MM.1S (cell line): ENCODE measurements around the gene TXNDC11.
A peak's percentile ranks its signal among the peaks of the same experiment; 100 is the strongest.

Source experiments
- DNase-seq: peaks from one replicate; pipeline ENCODE4 v3.0.0-alpha.2; 2015
- H2AFZ ChIP-seq: fragments of 300-600 bp; sonication (generic); 2 replicates; pipeline ENCODE4 v1.6.0; 2016; ENCODE audit warnings: antibody characterized with exemption, low read length
- H3F3A ChIP-seq: fragments of 300-600 bp; sonication (generic); 2 replicates; pipeline ENCODE4 v1.6.1; 2016; ENCODE audit warnings: mild to moderate bottlenecking, antibody characterized with exemption, low read length, moderate library complexity, mixed read lengths; ENCODE audit not compliant: insufficient read depth
- H3K27ac ChIP-seq: fragments of 300-600 bp; sonication (generic); 2 replicates; pipeline ENCODE4 v1.5.1; 2016; ENCODE audit warnings: mild to moderate bottlenecking, low read length
- H3K27me3 ChIP-seq: fragments of 300-600 bp; sonication (generic); replicated peaks from 2 replicates; pipeline ENCODE4 v1.6.0; 2016; ENCODE audit warnings: low read length; ENCODE audit not compliant: insufficient read depth
- H3K36me3 ChIP-seq: fragments of 300-600 bp; sonication (generic); replicated peaks from 2 replicates; pipeline ENCODE4 v1.6.1; 2016; ENCODE audit warnings: mild to moderate bottlenecking, low read length, mixed read lengths; ENCODE audit not compliant: insufficient read depth
- H3K4me1 ChIP-seq: fragments of 300-600 bp; sonication (generic); 2 replicates; pipeline ENCODE4 v1.6.1; 2016; ENCODE audit warnings: low read length, mixed read lengths
- H3K4me2 ChIP-seq: fragments of 300-600 bp; sonication (generic); 2 replicates; pipeline ENCODE4 v1.6.0; 2016; ENCODE audit warnings: low read depth, low read length
- H3K4me3 ChIP-seq: fragments of 300-600 bp; sonication (generic); 2 replicates; pipeline ENCODE4 v1.5.1; 2016; ENCODE audit warnings: low read length, mixed read lengths
- H3K79me2 ChIP-seq: fragments of 300-600 bp; sonication (generic); 2 replicates; pipeline ENCODE4 v1.6.1; 2016; ENCODE audit warnings: mixed run types, low read length, mixed read lengths
- H3K9ac ChIP-seq: fragments of 300-600 bp; sonication (generic); 2 replicates; pipeline ENCODE4 v1.6.1; 2016; ENCODE audit warnings: low read length, mixed read lengths
- H3K9me2 ChIP-seq: fragments of 300-600 bp; sonication (generic); replicated peaks from 2 replicates; pipeline ENCODE4 v1.6.1; 2016; ENCODE audit warnings: mild to moderate bottlenecking, low read length, mixed read lengths; ENCODE audit not compliant: insufficient read depth
- H3K9me3 ChIP-seq: fragments of 300-600 bp; sonication (generic); replicated peaks from 2 replicates; pipeline ENCODE4 v1.6.1; 2016; ENCODE audit warnings: mild to moderate bottlenecking, low read length, mixed read lengths; ENCODE audit not compliant: insufficient read depth
- H4K20me1 ChIP-seq: fragments of 300-600 bp; sonication (generic); 2 replicates; pipeline ENCODE4 v1.6.1; 2016; ENCODE audit warnings: mild to moderate bottlenecking, low read length, moderate library complexity, mixed read lengths; ENCODE audit not compliant: insufficient read depth
- EZH2 ChIP-seq: fragments of 300-600 bp; sonication (generic); optimal IDR thresholded peaks from 2 replicates; pipeline ENCODE3; 2017; ENCODE audit warnings: low read depth, mild to moderate bottlenecking, antibody characterized with exemption, low read length, mixed read lengths
- EZH2phosphoT487 ChIP-seq: fragments of 300-600 bp; sonication (generic); IDR thresholded peaks from 2 replicates; pipeline ENCODE4 v1.6.1; 2018; ENCODE audit warnings: antibody characterized with exemption, low read length
- TF ChIP-seq, protein P1 (sequence below): fragments of 300-600 bp; sonication (generic); IDR thresholded peaks from 2 replicates; pipeline ENCODE4 v1.5.1; 2016; ENCODE audit warnings: antibody characterized with exemption, low read length, mixed read lengths

The TXNDC11 gene

DNA sequence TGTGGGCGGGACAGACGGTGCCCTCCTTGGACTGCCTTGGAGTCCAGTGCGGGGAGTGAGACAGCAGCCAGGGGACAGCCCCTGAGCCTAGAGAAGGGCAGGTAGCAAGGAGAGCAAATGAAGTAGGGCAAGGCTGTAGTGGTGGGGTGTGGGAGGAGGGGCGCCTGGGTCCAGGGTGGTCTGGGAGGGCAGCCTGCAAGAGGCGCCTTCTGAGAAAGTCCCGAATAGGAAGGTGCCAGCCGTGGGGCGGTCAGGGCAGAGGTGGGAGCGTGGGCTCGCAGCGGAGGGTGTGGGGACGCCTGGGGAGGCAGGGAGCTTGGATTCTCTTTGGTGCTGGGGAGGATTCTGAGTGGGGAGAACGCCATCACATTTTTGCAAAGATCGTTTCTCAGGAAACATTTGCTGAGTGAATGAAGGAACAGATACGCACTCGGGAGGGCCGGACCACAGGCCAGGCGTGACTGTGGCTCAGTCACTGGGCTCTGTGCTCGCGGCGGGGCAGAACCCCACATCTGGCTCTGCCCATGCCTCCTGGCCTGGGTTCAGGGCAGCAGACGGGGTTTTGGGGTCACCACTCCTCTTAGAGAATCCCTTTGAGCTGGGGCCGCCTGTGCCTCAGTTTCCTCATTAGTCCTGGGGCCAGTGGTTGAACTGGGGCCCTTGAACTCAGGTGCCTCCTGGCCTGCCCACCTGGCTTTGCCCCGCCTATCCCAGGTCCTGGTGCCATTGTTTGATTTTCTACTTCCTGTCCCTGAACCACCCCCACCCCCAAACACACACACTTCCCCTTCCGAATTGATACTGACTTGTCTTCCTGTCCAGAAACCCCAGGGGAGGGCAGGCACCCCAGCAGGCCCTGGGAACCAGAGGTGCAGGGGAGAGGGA lies 70.2 kb downstream of the TXNDC11 start:
- no peaks in the 10 kb centered on the region for H3K36me3 ChIP-seq
- no peaks in the 10 kb centered on the region for H3K9me3 ChIP-seq
- H3K9ac ChIP-seq = peak overlapping the region; percentile 14; the same call in 1 of the 2 replicates
- no peaks in the 10 kb centered on the region for H3K27me3 ChIP-seq
- H3K79me2 ChIP-seq = peaks cover 79% of the 10 kb centered on the region
- H3K9me2 ChIP-seq = no peaks in the 10 kb centered on the region
- H3K4me2 ChIP-seq = peak overlapping the region; percentile 71
- peak overlapping the region; percentile 10 for H3K4me3 ChIP-seq
- no peak overlapping the region for H2AFZ ChIP-seq
- TF ChIP-seq EZH2phosphoT487 (no peak), EZH2 (no peak)
- TF ChIP-seq, protein P1, sequence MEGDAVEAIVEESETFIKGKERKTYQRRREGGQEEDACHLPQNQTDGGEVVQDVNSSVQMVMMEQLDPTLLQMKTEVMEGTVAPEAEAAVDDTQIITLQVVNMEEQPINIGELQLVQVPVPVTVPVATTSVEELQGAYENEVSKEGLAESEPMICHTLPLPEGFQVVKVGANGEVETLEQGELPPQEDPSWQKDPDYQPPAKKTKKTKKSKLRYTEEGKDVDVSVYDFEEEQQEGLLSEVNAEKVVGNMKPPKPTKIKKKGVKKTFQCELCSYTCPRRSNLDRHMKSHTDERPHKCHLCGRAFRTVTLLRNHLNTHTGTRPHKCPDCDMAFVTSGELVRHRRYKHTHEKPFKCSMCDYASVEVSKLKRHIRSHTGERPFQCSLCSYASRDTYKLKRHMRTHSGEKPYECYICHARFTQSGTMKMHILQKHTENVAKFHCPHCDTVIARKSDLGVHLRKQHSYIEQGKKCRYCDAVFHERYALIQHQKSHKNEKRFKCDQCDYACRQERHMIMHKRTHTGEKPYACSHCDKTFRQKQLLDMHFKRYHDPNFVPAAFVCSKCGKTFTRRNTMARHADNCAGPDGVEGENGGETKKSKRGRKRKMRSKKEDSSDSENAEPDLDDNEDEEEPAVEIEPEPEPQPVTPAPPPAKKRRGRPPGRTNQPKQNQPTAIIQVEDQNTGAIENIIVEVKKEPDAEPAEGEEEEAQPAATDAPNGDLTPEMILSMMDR = no peak
- peaks cover 42% of the 10 kb centered on the region for H3F3A ChIP-seq
- H3K27ac ChIP-seq = peak overlapping the region; percentile 54; the same call in 1 of the 2 replicates
- peaks cover 63% of the 10 kb centered on the region for H3K4me1 ChIP-seq
- peaks cover 9% of the 10 kb centered on the region; the same call in 1 of the 2 replicates for H4K20me1 ChIP-seq
- peak; percentile 84 for DNase-seq

DNA sequence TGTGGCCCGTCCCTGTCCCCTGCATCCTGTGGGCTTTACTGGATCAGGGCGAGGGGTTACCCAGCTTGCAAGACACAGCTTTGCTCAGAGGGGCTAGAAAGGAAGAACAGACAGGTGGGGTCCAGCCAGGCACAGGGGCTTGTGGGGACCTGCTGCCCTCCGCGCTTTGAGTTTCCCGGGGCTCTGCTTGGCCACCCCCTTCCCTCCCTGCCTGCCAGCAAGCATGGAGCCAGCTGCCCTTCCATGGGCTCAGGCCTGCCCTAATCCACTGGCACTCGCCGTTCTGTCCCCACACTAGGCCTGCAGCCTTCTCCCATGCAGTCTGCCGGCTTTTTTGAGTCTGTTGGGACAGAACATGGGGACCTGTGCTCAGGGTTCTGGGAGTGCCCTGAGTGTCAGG lies 71.0 kb downstream of the TXNDC11 start:
- Histone ChIP-seq H3K9me3 (no peaks in the 10 kb centered on the region), H4K20me1 (peaks cover 7% of the 10 kb centered on the region; the same call in 1 of the 2 replicates), H3K9me2 (no peaks in the 10 kb centered on the region), H3K4me1 (peaks cover 55% of the 10 kb centered on the region), H2AFZ (no peak overlapping the region), H3K27ac (peak overlapping the region; percentile 54; the same call in 1 of the 2 replicates), H3K27me3 (no peaks in the 10 kb centered on the region), H3F3A (peaks cover 34% of the 10 kb centered on the region), H3K4me2 (peak overlapping the region; percentile 71; the same call in 1 of the 2 replicates), H3K79me2 (peaks cover 72% of the 10 kb centered on the region), H3K4me3 (no peak overlapping the region), H3K9ac (no peak overlapping the region), H3K36me3 (no peaks in the 10 kb centered on the region)
- TF ChIP-seq EZH2 (no peak), EZH2phosphoT487 (no peak)
- TF ChIP-seq, protein P1 = no peak
- DNase-seq = no peak

DNA sequence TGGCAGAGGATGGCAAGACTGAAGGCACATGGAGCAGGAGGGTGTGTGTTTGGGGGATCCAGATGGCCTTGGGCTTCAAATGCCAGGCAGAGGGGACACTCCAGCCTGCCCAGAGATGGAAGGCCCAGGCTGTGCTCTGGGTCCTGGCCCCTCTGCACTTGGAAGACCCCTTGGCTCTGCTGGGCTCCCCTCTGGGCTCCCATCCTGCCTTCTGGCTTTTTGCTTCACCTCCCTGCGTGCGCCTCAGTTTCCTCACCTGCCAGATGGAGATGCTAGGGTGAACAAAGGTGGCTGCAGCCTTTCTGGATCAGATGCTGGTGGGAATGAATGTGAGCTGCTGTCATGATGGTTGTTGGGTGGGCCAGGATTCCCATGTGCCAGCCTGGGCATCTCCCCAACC lies 71.4 kb downstream of the TXNDC11 start:
- peaks cover 68% of the 10 kb centered on the region for H3K79me2 ChIP-seq
- no peak for DNase-seq
- H3K4me1 ChIP-seq = peaks cover 51% of the 10 kb centered on the region
- H4K20me1 ChIP-seq = peaks cover 4% of the 10 kb centered on the region; the same call in 1 of the 2 replicates
- H3K9me2 ChIP-seq = no peaks in the 10 kb centered on the region
- no peaks in the 10 kb centered on the region for H3K36me3 ChIP-seq
- H3K27ac ChIP-seq = no peak overlapping the region
- H3K9me3 ChIP-seq = no peaks in the 10 kb centered on the region
- no peak overlapping the region for H2AFZ ChIP-seq
- H3K27me3 ChIP-seq = no peaks in the 10 kb centered on the region
- H3K9ac ChIP-seq = no peak overlapping the region
- no peak overlapping the region for H3K4me3 ChIP-seq
- TF ChIP-seq EZH2 (no peak), EZH2phosphoT487 (no peak)
- TF ChIP-seq, protein P1 = no peak
- H3F3A ChIP-seq = peaks cover 30% of the 10 kb centered on the region
- peak overlapping the region; percentile 15; the same call in 1 of the 2 replicates for H3K4me2 ChIP-seq
